ENCODE measurements around the gene GLP2R. TPM values are rescaled to one million over a fixed set of nuclear protein-coding genes. Genes with fewer than 3 reads are reported as not detected.
"Not testable (repeated sequence)": the region's sequence is repeated elsewhere in the genome, so short reads cannot be mapped to it uniquely, and the experiment has no call there.

GLP2R gene, protein sequence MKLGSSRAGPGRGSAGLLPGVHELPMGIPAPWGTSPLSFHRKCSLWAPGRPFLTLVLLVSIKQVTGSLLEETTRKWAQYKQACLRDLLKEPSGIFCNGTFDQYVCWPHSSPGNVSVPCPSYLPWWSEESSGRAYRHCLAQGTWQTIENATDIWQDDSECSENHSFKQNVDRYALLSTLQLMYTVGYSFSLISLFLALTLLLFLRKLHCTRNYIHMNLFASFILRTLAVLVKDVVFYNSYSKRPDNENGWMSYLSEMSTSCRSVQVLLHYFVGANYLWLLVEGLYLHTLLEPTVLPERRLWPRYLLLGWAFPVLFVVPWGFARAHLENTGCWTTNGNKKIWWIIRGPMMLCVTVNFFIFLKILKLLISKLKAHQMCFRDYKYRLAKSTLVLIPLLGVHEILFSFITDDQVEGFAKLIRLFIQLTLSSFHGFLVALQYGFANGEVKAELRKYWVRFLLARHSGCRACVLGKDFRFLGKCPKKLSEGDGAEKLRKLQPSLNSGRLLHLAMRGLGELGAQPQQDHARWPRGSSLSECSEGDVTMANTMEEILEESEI
- polyA plus RNA-seq, result 1 to 10 TPM in 3 of 4 donors, under 1 TPM in 1; 0.67 to 3.5 (median 3.2) TPM
- long read RNA-seq, donor 1, result 0 reads
- long read RNA-seq, donor 2, result 0 reads
- long read RNA-seq, donor 3, result 0 reads
- long read RNA-seq, donor 4, result 0 reads
- long read RNA-seq, donor 5, result 0 reads
- long read RNA-seq, donor 6, result 0 reads
- long read RNA-seq, donor 7, result 0 reads
- long read RNA-seq, donor 8, result 0 reads
- long read RNA-seq, donor 9, result 0 reads
- long read RNA-seq, donor 10, result 0 reads

DNA sequence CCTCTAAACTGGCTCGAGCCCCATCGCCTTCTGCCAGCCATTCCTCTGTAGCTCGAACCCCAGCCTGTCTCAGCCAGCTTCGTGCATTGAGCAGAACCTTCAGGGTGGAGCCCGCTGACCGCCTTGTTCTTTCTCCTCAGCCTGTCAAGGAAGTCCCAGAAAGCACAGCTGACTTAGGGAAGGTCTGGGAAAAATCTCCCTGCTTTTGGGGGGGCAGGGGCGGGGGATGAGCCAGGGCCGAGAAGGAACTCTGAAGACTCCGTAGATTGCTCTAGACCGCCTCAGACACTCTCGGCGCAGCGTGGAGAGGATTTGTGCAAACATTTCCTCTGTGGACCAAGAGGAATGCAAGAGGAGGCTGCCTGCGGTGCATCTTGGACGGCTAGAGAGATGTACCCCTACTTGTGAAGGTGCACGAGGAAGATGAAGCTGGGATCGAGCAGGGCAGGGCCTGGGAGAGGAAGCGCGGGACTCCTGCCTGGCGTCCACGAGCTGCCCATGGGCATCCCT lies at the start of gene GLP2R:
Gene GLP2R (plus strand): TSS at position 284 of the 510 bp plus-strand sequence. CDS start 140 bp downstream, at position 424.
- no peak for FAIRE-seq
- no peak within 1 kb of the TSS for H3K4me3 ChIP-seq (ENCODE audit: low read depth in 1 of 3, low read length in 3 of 3)
- no peaks in the 10 kb centered on the region for H3K36me3 ChIP-seq (ENCODE audit: control insufficient read depth in 3 of 3, insufficient read depth in 2 of 3, low read depth in 1 of 3, low read length in 3 of 3)
- no peak within 1 kb of the TSS for H3K27ac ChIP-seq (ENCODE audit: low read depth in 1 of 3, low read length in 2 of 3)
- no peaks in the 10 kb centered on the region for H3K9me3 ChIP-seq (ENCODE audit: control insufficient read depth in 2 of 2, insufficient read depth in 1 of 2, low read depth in 1 of 2, low read length in 1 of 2)
- H3K27me3 ChIP-seq (ENCODE audit: control insufficient read depth in 3 of 3, insufficient read depth in 3 of 3, low read length in 3 of 3), result no peaks in the 10 kb centered on the region
- WGBS, 3 donors, result 50 to 71% (median 64%) methylated on average over 21 of the region's 21 CpGs
- no peaks in the 10 kb centered on the region for H3K4me1 ChIP-seq (ENCODE audit: control insufficient read depth in 3 of 3, insufficient read depth in 2 of 3, low read depth in 1 of 3, low read length in 2 of 3)
- DNase-seq, result no peak

DNA sequence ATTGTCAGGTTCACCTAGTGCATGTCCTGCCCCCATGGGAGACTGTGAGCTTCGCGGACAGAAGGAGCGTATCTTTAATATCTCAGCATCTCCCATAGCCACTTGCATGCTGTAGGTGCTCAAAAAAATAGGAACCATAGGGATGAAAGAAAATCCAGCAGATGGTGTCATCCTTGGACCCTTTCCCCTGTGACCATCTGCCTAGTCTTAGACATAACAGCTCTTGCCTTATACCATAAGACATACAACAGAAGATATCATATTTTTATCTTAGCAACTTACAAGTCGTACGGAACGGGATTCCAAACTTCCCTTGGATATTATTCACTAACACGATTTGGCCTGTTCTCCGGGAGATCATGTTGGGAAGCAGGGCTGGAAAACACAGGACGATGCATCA lies 48.8 kb upstream of the GLP2R start:
- no peaks in the 10 kb centered on the region for H3K9me3 ChIP-seq (ENCODE audit: control insufficient read depth in 2 of 2, insufficient read depth in 1 of 2, low read depth in 1 of 2, low read length in 1 of 2)
- H3K36me3 ChIP-seq (ENCODE audit: control insufficient read depth in 3 of 3, insufficient read depth in 2 of 3, low read depth in 1 of 3, low read length in 3 of 3), result no peaks in the 10 kb centered on the region
- DNase-seq (no peak), FAIRE-seq (no peak)
- WGBS, 3 donors, result 89 to 94% (median 91%) methylated on average over 9 of the region's 9 CpGs
- no peaks in the 10 kb centered on the region for H3K27me3 ChIP-seq (ENCODE audit: control insufficient read depth in 3 of 3, insufficient read depth in 3 of 3, low read length in 3 of 3)
- no peak overlapping the region for H3K4me3 ChIP-seq (ENCODE audit: low read depth in 1 of 3, low read length in 3 of 3)
- H3K4me1 ChIP-seq (ENCODE audit: control insufficient read depth in 3 of 3, insufficient read depth in 2 of 3, low read depth in 1 of 3, low read length in 2 of 3), result no peaks in the 10 kb centered on the region
- H3K27ac ChIP-seq (ENCODE audit: low read depth in 1 of 3, low read length in 2 of 3), result no peak overlapping the region

DNA sequence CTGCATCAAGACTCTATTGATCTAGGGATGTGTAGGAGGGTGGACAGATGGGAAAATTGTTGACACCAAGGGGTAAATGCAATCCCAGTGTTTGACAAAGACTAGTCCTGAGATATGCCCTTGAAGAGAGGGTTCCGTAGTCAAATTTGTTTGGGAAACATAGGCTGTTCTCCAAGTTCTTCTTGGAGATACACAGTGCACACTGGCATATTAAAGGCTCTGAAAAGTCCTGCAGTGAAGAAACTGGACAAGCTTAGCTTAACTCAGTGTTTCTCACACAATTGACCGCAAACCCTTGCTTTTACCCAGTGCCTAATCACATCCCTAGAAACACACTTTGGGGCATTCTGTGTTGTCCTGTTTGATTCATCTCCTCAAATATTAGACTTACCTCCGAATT lies 45.2 kb upstream of the GLP2R start:
- no peaks in the 10 kb centered on the region for H3K27me3 ChIP-seq (ENCODE audit: control insufficient read depth in 3 of 3, insufficient read depth in 3 of 3, low read length in 3 of 3)
- no peaks in the 10 kb centered on the region for H3K36me3 ChIP-seq (ENCODE audit: control insufficient read depth in 3 of 3, insufficient read depth in 2 of 3, low read depth in 1 of 3, low read length in 3 of 3)
- H3K9me3 ChIP-seq (ENCODE audit: control insufficient read depth in 2 of 2, insufficient read depth in 1 of 2, low read depth in 1 of 2, low read length in 1 of 2), result no peaks in the 10 kb centered on the region
- DNase-seq (no peak), FAIRE-seq (no peak)
- WGBS, 3 donors, result 70 to 89% (median 89%) methylated on average over 3 of the region's 3 CpGs
- H3K4me1 ChIP-seq (ENCODE audit: control insufficient read depth in 3 of 3, insufficient read depth in 2 of 3, low read depth in 1 of 3, low read length in 2 of 3), result no peaks in the 10 kb centered on the region
- no peak overlapping the region for H3K4me3 ChIP-seq (ENCODE audit: low read depth in 1 of 3, low read length in 3 of 3)
- no peak overlapping the region for H3K27ac ChIP-seq (ENCODE audit: low read depth in 1 of 3, low read length in 2 of 3)

DNA sequence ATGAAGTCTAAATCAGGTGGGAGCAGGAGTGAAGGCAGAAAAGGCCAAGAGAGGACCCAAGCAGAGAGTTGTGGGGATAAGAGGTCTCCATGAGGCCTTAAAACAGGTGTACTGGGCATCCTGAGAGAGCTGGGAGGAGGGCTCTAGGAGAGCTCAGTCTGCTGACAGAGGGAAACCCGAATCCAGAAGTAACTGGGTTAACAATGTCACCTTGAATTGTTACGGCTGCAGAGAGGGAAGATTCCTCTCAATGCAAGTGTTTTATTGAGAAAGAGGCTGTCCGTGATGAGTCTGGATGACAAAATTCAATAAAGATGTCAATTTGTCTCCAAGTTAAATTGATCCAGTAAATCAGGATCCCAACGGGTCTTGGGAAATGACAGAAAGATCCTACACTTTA lies 42.7 kb upstream of the GLP2R start:
- Histone ChIP-seq H3K9me3 (ENCODE audit: control insufficient read depth in 2 of 2, insufficient read depth in 1 of 2, low read depth in 1 of 2, low read length in 1 of 2) (no peaks in the 10 kb centered on the region), H3K27ac (ENCODE audit: low read depth in 1 of 3, low read length in 2 of 3) (no peak overlapping the region), H3K27me3 (ENCODE audit: control insufficient read depth in 3 of 3, insufficient read depth in 3 of 3, low read length in 3 of 3) (no peaks in the 10 kb centered on the region), H3K4me1 (ENCODE audit: control insufficient read depth in 3 of 3, insufficient read depth in 2 of 3, low read depth in 1 of 3, low read length in 2 of 3) (no peaks in the 10 kb centered on the region), H3K36me3 (ENCODE audit: control insufficient read depth in 3 of 3, insufficient read depth in 2 of 3, low read depth in 1 of 3, low read length in 3 of 3) (no peaks in the 10 kb centered on the region), H3K4me3 (ENCODE audit: low read depth in 1 of 3, low read length in 3 of 3) (no peak overlapping the region)
- 53 to 77% (median 73%) methylated on average over 4 of the region's 4 CpGs for WGBS, 3 donors
- FAIRE-seq (no peak), DNase-seq (no peak)

DNA sequence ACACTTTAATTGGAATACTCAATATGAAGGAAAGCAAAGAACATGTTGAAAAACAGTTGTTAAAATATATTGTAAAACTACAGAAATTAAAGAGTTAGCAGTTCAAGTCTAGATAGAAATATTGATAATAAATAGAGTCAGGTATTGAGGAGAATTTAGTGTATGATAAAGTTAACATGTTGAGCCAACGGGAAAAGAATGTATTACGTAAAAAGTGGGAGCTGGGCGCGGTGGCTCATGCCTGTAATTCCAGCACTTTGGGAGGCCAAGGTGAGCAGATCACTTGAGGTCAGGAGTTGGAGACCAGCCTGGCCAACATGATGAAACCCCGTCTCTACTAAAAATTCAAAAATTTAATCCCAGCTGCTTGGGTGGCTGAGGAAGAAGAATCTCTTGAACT lies 42.3 kb upstream of the GLP2R start:
- H3K4me1 ChIP-seq (ENCODE audit: control insufficient read depth in 3 of 3, insufficient read depth in 2 of 3, low read depth in 1 of 3, low read length in 2 of 3); DNase-seq; H3K36me3 ChIP-seq (ENCODE audit: control insufficient read depth in 3 of 3, insufficient read depth in 2 of 3, low read depth in 1 of 3, low read length in 3 of 3); H3K27me3 ChIP-seq (ENCODE audit: control insufficient read depth in 3 of 3, insufficient read depth in 3 of 3, low read length in 3 of 3); H3K27ac ChIP-seq (ENCODE audit: low read depth in 1 of 3, low read length in 2 of 3); FAIRE-seq; H3K9me3 ChIP-seq (ENCODE audit: control insufficient read depth in 2 of 2, insufficient read depth in 1 of 2, low read depth in 1 of 2, low read length in 1 of 2); H3K4me3 ChIP-seq (ENCODE audit: low read depth in 1 of 3, low read length in 3 of 3): not testable (repeated sequence)
- WGBS, 3 donors, result 87 to 92% (median 89%) methylated on average over 5 of the region's 5 CpGs

DNA sequence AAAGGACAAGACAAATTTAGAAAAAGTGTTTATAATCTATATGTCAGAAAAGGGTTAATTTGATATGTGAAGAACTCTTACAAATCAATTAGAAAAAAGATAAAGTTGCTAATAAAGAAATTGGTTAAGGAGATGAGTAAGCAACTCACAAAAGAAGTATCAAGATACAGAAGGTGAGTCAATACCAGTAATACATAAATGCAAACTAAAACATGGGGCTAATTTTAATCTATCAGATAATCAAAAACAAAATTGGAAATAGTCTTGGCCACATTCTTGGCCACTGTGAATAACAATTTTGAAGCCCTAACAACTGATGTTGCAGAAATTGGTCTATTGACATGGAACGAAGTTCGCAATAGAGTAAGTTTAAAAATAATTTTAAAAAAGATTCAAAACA lies 41.2 kb upstream of the GLP2R start:
- H3K4me3 ChIP-seq (ENCODE audit: low read depth in 1 of 3, low read length in 3 of 3), result no peak overlapping the region
- 92 to 96% (median 94%) methylated on average over 2 of the region's 2 CpGs for WGBS, 3 donors
- no peak overlapping the region for H3K27ac ChIP-seq (ENCODE audit: low read depth in 1 of 3, low read length in 2 of 3)
- FAIRE-seq (no peak), DNase-seq (no peak)
- H3K9me3 ChIP-seq (ENCODE audit: control insufficient read depth in 2 of 2, insufficient read depth in 1 of 2, low read depth in 1 of 2, low read length in 1 of 2), result no peaks in the 10 kb centered on the region
- H3K36me3 ChIP-seq (ENCODE audit: control insufficient read depth in 3 of 3, insufficient read depth in 2 of 3, low read depth in 1 of 3, low read length in 3 of 3), result no peaks in the 10 kb centered on the region
- no peaks in the 10 kb centered on the region for H3K27me3 ChIP-seq (ENCODE audit: control insufficient read depth in 3 of 3, insufficient read depth in 3 of 3, low read length in 3 of 3)
- no peaks in the 10 kb centered on the region for H3K4me1 ChIP-seq (ENCODE audit: control insufficient read depth in 3 of 3, insufficient read depth in 2 of 3, low read depth in 1 of 3, low read length in 2 of 3)

DNA sequence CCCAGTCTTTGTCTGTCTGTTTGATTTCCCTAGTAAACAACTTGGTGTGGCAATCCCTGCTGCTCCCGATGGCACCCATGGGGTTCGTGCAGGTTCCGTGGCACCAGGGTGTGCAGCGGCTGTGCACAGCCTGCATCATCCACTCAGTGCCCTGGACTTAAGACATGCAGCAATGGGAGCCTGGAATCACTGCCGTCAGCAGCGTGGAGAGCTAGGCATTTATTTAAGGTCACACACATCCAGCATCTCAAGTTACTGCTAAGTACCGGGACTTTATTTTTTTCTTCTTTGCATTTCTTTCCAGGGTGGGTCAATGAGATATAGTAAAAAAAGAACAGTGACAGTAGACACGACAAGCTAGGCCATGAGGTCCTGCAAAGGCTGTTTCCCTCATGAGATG lies 37.1 kb upstream of the GLP2R start:
- Histone ChIP-seq H3K36me3 (ENCODE audit: control insufficient read depth in 3 of 3, insufficient read depth in 2 of 3, low read depth in 1 of 3, low read length in 3 of 3) (no peaks in the 10 kb centered on the region), H3K4me3 (ENCODE audit: low read depth in 1 of 3, low read length in 3 of 3) (no peak overlapping the region), H3K27me3 (ENCODE audit: control insufficient read depth in 3 of 3, insufficient read depth in 3 of 3, low read length in 3 of 3) (no peaks in the 10 kb centered on the region), H3K27ac (ENCODE audit: low read depth in 1 of 3, low read length in 2 of 3) (no peak overlapping the region), H3K9me3 (ENCODE audit: control insufficient read depth in 2 of 2, insufficient read depth in 1 of 2, low read depth in 1 of 2, low read length in 1 of 2) (no peaks in the 10 kb centered on the region), H3K4me1 (ENCODE audit: control insufficient read depth in 3 of 3, insufficient read depth in 2 of 3, low read depth in 1 of 3, low read length in 2 of 3) (no peaks in the 10 kb centered on the region)
- FAIRE-seq (no peak), DNase-seq (no peak)
- 74 to 81% (median 79%) methylated on average over 8 of the region's 8 CpGs for WGBS, 3 donors

DNA sequence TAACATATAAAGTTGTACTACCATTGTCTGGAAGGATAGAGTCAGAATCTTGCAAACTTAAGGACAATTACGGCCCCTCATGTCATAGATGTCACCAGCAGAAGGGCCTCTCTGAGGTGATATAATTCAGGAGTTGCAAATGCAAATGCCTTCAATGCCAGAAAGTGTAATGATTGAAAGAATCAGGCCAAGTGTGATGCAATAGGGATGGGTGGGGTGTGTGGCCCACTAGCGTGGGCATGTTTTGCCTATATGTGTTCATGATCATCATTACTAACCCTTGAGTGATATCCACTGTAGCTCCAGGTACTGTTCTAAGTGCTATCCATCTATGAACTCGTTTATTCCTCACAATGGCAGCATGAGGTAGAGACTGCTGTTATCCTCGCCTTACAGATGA lies 35.4 kb upstream of the GLP2R start:
- no peaks in the 10 kb centered on the region for H3K4me1 ChIP-seq (ENCODE audit: control insufficient read depth in 3 of 3, insufficient read depth in 2 of 3, low read depth in 1 of 3, low read length in 2 of 3)
- no peak overlapping the region for H3K4me3 ChIP-seq (ENCODE audit: low read depth in 1 of 3, low read length in 3 of 3)
- no peaks in the 10 kb centered on the region for H3K36me3 ChIP-seq (ENCODE audit: control insufficient read depth in 3 of 3, insufficient read depth in 2 of 3, low read depth in 1 of 3, low read length in 3 of 3)
- H3K27ac ChIP-seq (ENCODE audit: low read depth in 1 of 3, low read length in 2 of 3), result no peak overlapping the region
- FAIRE-seq (no peak), DNase-seq (no peak)
- WGBS, 3 donors, result 50 to 77% (median 60%) methylated on average over 4 of the region's 4 CpGs
- H3K27me3 ChIP-seq (ENCODE audit: control insufficient read depth in 3 of 3, insufficient read depth in 3 of 3, low read length in 3 of 3), result no peaks in the 10 kb centered on the region
- no peaks in the 10 kb centered on the region for H3K9me3 ChIP-seq (ENCODE audit: control insufficient read depth in 2 of 2, insufficient read depth in 1 of 2, low read depth in 1 of 2, low read length in 1 of 2)
